Measurements from ENCODE around the gene PHF19. TPM values are rescaled to one million over a fixed set of nuclear protein-coding genes. Genes with fewer than 3 reads are reported as not detected.

The PHF19 gene
- total and polyA plus RNA-seq, 10 of the 15 experiments (the other 5 are each of a cell fraction or from before 2014, with no cell fraction given) = 26.0 to 133 (median 87.7) TPM

- TF ChIP-seq PRDM15 (CRISPR knock-in tag; IDR thresholded peaks at IDR 0.05) (no peak), EGR1 (IDR thresholded peaks at IDR 0.05; ENCODE audit: borderline replicate concordance in 1 of 2, low read depth in 2 of 2, low read length in 2 of 2) (no peak), MTA2 (IDR thresholded peaks at IDR 0.05; ENCODE audit: low read depth) (no peak)
Observed at GRCh38 chr9:120879446-120879845, 2.5 kb upstream of the PHF19 start (continued).

GRCh38 chr9:120878188-120879130 lies 1.5 kb upstream of the PHF19 start:
- Histone ChIP-seq H3K4me3 (peak overlapping the region; percentile 80), H3K4me2 (ENCODE audit: control insufficient read depth, insufficient read depth) (peak overlapping the region; percentile 93), H3K4me1 (ENCODE audit: control insufficient read depth, insufficient read depth, low read length) (peaks cover 27% of the 10 kb centered on the region)
- no peak for TF ChIP-seq NR2C1 (IDR thresholded peaks at IDR 0.05)
- 0 out of 2 replicates have a peak, but pooled peaks have one; percentile 28 for TF ChIP-seq ZNF687 (IDR thresholded peaks at IDR 0.05)
- peak; percentile 60 for TF ChIP-seq CHD2 (IDR thresholded peaks at IDR 0.05; ENCODE audit: borderline replicate concordance, low read depth, low read length)
- TF ChIP-seq NFYA (IDR thresholded peaks at IDR 0.05; ENCODE audit: borderline replicate concordance, low read depth, low read length) = no peak
- TF ChIP-seq BHLHE40 (IDR thresholded peaks at IDR 0.05; ENCODE audit: borderline replicate concordance in 1 of 2, low read depth in 2 of 2, low read length in 1 of 2) = no peak
- TF ChIP-seq IKZF2 (IDR thresholded peaks at IDR 0.05) = peak; percentile 11 to 41; a peak in 1 of 4 replicates
- no peak for TF ChIP-seq CBX3 (IDR thresholded peaks at IDR 0.05; ENCODE audit: borderline replicate concordance, low read depth)
- 0 out of 2 replicates have a peak, but pooled peaks have one; percentile 16 for TF ChIP-seq DPF2 (IDR thresholded peaks at IDR 0.05)
- no peak for TF ChIP-seq JUNB (IDR thresholded peaks at IDR 0.05)

More at GRCh38 chr9:120878188-120879130, 1.5 kb upstream of the PHF19 start:
- SMC1A ChIA-PET (ENCODE audit: uncharacterized antibody, unreplicated experiment) = interaction anchor here (0.6 to 3.2 kb wide), 8 partner anchors 9 to 116 kb away, joined by 3 to 17 read pairs (median 4); partner anchors contain the start of gene TRAF1
- no TSS peak for BruUV-seq (replicated peaks)
- intact Hi-C loops (cut with micrococcal nuclease; ENCODE audit: unreplicated experiment) (loop anchor here (5.0 kb wide), 1 partner anchor 86 kb away; the partner anchor contains the start of gene FBXW2), in situ Hi-C loops (cut with MboI) (no loop called here)
- peak overlapping the region; percentile 91 for H3K9ac ChIP-seq (ENCODE audit: control insufficient read depth, insufficient read depth, low read length)
- no peaks in the 10 kb centered on the region for H3K9me3 ChIP-seq (replicated peaks; ENCODE audit: control insufficient read depth, insufficient read depth, low read length)
- H2AFZ ChIP-seq (ENCODE audit: control insufficient read depth, low read depth, low read length) = peak overlapping the region; percentile 90
- H4K20me1 ChIP-seq (ENCODE audit: control insufficient read depth, insufficient read depth) = no peaks in the 10 kb centered on the region
- WGBS (ENCODE audit: insufficient coverage, insufficient replicate concordance, low lambda C conversion rate, missing lambda C conversion rate) = 31% methylated on average over 8 of the region's 8 CpGs
- POLR2A ChIA-PET = interaction anchor here (0.9 to 8.2 kb wide), 6 partner anchors 9 to 55 kb away, joined by 3 to 75 read pairs (median 4); no protein-coding TSS in a partner anchor
- H3K79me2 ChIP-seq (ENCODE audit: control insufficient read depth, insufficient read depth, low read length) = peaks cover 39% of the 10 kb centered on the region
- peak; percentile 12 for ATAC-seq
- no peak for FAIRE-seq
- peak overlapping the region; percentile 95 for H3K27ac ChIP-seq (ENCODE audit: control insufficient read depth, insufficient read depth)
- DNase-seq (ENCODE audit: low read depth, low spot score) = no peak
- H3K27me3 ChIP-seq (replicated peaks in 1 of 2; ENCODE audit: control insufficient read depth in 2 of 2, insufficient read depth in 2 of 2, low read length in 1 of 2) = no peaks in the 10 kb centered on the region
- CTCF ChIA-PET = interaction anchor here (0.7 to 3.8 kb wide), 8 partner anchors 9 to 123 kb away, joined by 3 to 13 read pairs (median 4); no protein-coding TSS in a partner anchor
- H3K36me3 ChIP-seq (ENCODE audit: control insufficient read depth in 2 of 2, insufficient read depth in 2 of 2, low read length in 1 of 2) = peaks cover 9 to 15% of the 10 kb centered on the region in 2 experiments; a peak in 3 of 4 replicates
- RAD21 ChIA-PET (ENCODE audit: unreplicated experiment) = interaction anchor here (0.6 to 3.9 kb wide), 7 partner anchors 18 to 103 kb away, joined by 3 to 16 read pairs (median 3); partner anchors contain the start of gene TRAF1

Measured in GM12878 (cell line).